HepG2 (cell line): Measurements from ENCODE around the gene SPEM2. TPM values are rescaled to one million over a fixed set of nuclear protein-coding genes. Genes with fewer than 3 reads are reported as not detected.

Source experiments
- ADNP ChIP-seq: sonication (generic); formaldehyde crosslinking; IDR thresholded peaks from 2 replicates; pipeline ENCODE4 v1.4.0; 2020; ENCODE audit warnings: missing genetic modification reagents
- GABPA ChIP-seq, 2 experiments: IDR thresholded peaks; 2 replicates each; pipeline ENCODE4 v1.6.1; 2011 to 2016; ENCODE audit warnings: low read depth in 2 of 2, low read length in 1 of 2, missing biosample characterization in 1 of 2, missing genetic modification characterization in 1 of 2
- HOXA7 ChIP-seq: sonication (generic); formaldehyde crosslinking; IDR thresholded peaks from 2 replicates; pipeline ENCODE4 v1.8.1; 2022; ENCODE audit warnings: mild to moderate bottlenecking, missing genetic modification reagents, moderate library complexity
- LBX2 ChIP-seq: sonication (generic); formaldehyde crosslinking; IDR thresholded peaks from 2 replicates; pipeline ENCODE4 v1.5.0; 2020; ENCODE audit warnings: missing genetic modification reagents, mild to moderate bottlenecking, borderline replicate concordance
- NAIF1 ChIP-seq: sonication (generic); formaldehyde crosslinking; IDR thresholded peaks from 2 replicates; pipeline ENCODE4 v1.5.0; 2020; ENCODE audit warnings: mild to moderate bottlenecking, missing genetic modification reagents, borderline replicate concordance
- NFIB ChIP-seq: sonication (generic); formaldehyde crosslinking; IDR thresholded peaks from 2 replicates; pipeline ENCODE4 v1.9.0; 2021; ENCODE audit warnings: missing genetic modification reagents, mild to moderate bottlenecking, borderline replicate concordance
- RBM39 ChIP-seq: fragments of 200-400 bp; formaldehyde crosslinking; IDR thresholded peaks from one replicate; pipeline ENCODE4 v1.6.1; 2018; ENCODE audit warnings: antibody characterized with exemption, mild to moderate bottlenecking, low read depth, low read length; ENCODE audit not compliant: poor library complexity, severe bottlenecking
- TP53 ChIP-seq: sonication (generic); formaldehyde crosslinking; conservative IDR thresholded peaks from 2 replicates; pipeline ENCODE4 v1.4.0; 2020; ENCODE audit warnings: missing genetic modification reagents
- ZEB1 ChIP-seq: IDR thresholded peaks from 2 replicates; pipeline ENCODE4 v1.6.1; 2012; ENCODE audit warnings: mild to moderate bottlenecking, low read depth, inconsistent platforms; ENCODE audit not compliant: insufficient replicate concordance
- ZFYVE20 ChIP-seq: sonication (generic); formaldehyde crosslinking; IDR thresholded peaks from 2 replicates; pipeline ENCODE4 v1.8.0; 2023; ENCODE audit warnings: low read depth, mild to moderate bottlenecking, moderate library complexity, missing genetic modification reagents, borderline replicate concordance
- ZNF20 ChIP-seq: sonication (generic); formaldehyde crosslinking; IDR thresholded peaks from 2 replicates; pipeline ENCODE4 v1.4.0; 2020; ENCODE audit warnings: mild to moderate bottlenecking, moderate library complexity, missing genetic modification reagents
- ZNF292 ChIP-seq: sonication (generic); formaldehyde crosslinking; IDR thresholded peaks from 2 replicates; pipeline ENCODE4 v1.8.1; 2022; ENCODE audit warnings: mild to moderate bottlenecking, low read depth, missing genetic modification reagents, borderline replicate concordance
- ZNF513 ChIP-seq: sonication (generic); formaldehyde crosslinking; conservative IDR thresholded peaks from 2 replicates; pipeline ENCODE4 v1.5.0; 2020; ENCODE audit warnings: missing genetic modification reagents
- ZNF816 ChIP-seq: sonication (generic); formaldehyde crosslinking; IDR thresholded peaks from 2 replicates; pipeline ENCODE4 v1.8.0; 2022; ENCODE audit warnings: missing genetic modification reagents, mild to moderate bottlenecking, borderline replicate concordance
- ZSCAN30 ChIP-seq: sonication (generic); formaldehyde crosslinking; IDR thresholded peaks from 2 replicates; pipeline ENCODE4 v1.5.0; 2020; ENCODE audit warnings: mild to moderate bottlenecking, missing genetic modification reagents
- polyA plus RNA-seq, 8 experiments: library from polyadenylated mRNA; depleted of rRNA in 3 of 8; stranded (reverse) in 7 of 8; unstranded in 1 of 8; fragments of >200 nt; fragmentation: Illumina TruSeq in 4 of 8; extraction: Trizol in 4 of 8; gene quantifications; 2 replicates each; pipeline versions ENCODE4 v1.2.1 to v1.2.3, GENCODE V29; 2011 to 2016; ENCODE audit warnings: low read depth in 4 of 8, missing spikeins in 1 of 8, mixed read lengths in 1 of 8; ENCODE audit not compliant: insufficient read depth in 1 of 8
- total RNA-seq, 5 experiments: library from RNA; depleted of rRNA; stranded (reverse); fragments of >200 nt; fragmentation: Illumina TruSeq; extraction: Trizol; gene quantifications; 2 replicates each; pipeline ENCODE4 v1.2.3, GENCODE V29; 2016; ENCODE audit warnings: low read depth in 1 of 5
- TF ChIP-seq, protein P1 (sequence below): sonication (generic); formaldehyde crosslinking; IDR thresholded peaks from 2 replicates; pipeline ENCODE4 v1.4.0; 2020; ENCODE audit warnings: missing genetic modification reagents, borderline replicate concordance
- TF ChIP-seq, protein P2 (sequence below): sonication (generic); formaldehyde crosslinking; IDR thresholded peaks from 2 replicates; pipeline ENCODE4 v1.9.0; 2022; ENCODE audit warnings: low read depth, missing genetic modification reagents
- TF ChIP-seq, protein P3 (sequence below): sonication (generic); formaldehyde crosslinking; IDR thresholded peaks from 2 replicates; pipeline ENCODE4 v1.5.1; 2020; ENCODE audit warnings: missing genetic modification reagents, mild to moderate bottlenecking, borderline replicate concordance

Gene SPEM2
- total and polyA plus RNA-seq, 2 of the 13 experiments (the other 11 are each of a cell fraction or from before 2014, with no cell fraction given), result not detected

- TF ChIP-seq ZFYVE20 (CRISPR knock-in tag) (no peak), ADNP (CRISPR knock-in tag) (no peak), RBM39 (peak; percentile 77), ZEB1 (no peak), ZNF513 (no peak), ZSCAN30 (no peak), ZNF20 (no peak), HOXA7 (CRISPR knock-in tag) (no peak), TP53 (CRISPR knock-in tag) (0 out of 2 replicates have a peak, but pooled peaks have one; percentile 16), NAIF1 (CRISPR knock-in tag) (0 out of 2 replicates have a peak, but pooled peaks have one; percentile 5), ZNF816 (CRISPR knock-in tag) (no peak), ZNF292 (CRISPR knock-in tag) (no peak), GABPA (IDR thresholded peaks at IDR 0.05; ENCODE audit: low read depth, low read length) (no peak), GABPA (CRISPR knock-in tag; IDR thresholded peaks at IDR 0.05; ENCODE audit: low read depth) (peak; percentile 42), NFIB (CRISPR knock-in tag) (no peak), LBX2 (CRISPR knock-in tag) (no peak)
- TF ChIP-seq, protein P1, sequence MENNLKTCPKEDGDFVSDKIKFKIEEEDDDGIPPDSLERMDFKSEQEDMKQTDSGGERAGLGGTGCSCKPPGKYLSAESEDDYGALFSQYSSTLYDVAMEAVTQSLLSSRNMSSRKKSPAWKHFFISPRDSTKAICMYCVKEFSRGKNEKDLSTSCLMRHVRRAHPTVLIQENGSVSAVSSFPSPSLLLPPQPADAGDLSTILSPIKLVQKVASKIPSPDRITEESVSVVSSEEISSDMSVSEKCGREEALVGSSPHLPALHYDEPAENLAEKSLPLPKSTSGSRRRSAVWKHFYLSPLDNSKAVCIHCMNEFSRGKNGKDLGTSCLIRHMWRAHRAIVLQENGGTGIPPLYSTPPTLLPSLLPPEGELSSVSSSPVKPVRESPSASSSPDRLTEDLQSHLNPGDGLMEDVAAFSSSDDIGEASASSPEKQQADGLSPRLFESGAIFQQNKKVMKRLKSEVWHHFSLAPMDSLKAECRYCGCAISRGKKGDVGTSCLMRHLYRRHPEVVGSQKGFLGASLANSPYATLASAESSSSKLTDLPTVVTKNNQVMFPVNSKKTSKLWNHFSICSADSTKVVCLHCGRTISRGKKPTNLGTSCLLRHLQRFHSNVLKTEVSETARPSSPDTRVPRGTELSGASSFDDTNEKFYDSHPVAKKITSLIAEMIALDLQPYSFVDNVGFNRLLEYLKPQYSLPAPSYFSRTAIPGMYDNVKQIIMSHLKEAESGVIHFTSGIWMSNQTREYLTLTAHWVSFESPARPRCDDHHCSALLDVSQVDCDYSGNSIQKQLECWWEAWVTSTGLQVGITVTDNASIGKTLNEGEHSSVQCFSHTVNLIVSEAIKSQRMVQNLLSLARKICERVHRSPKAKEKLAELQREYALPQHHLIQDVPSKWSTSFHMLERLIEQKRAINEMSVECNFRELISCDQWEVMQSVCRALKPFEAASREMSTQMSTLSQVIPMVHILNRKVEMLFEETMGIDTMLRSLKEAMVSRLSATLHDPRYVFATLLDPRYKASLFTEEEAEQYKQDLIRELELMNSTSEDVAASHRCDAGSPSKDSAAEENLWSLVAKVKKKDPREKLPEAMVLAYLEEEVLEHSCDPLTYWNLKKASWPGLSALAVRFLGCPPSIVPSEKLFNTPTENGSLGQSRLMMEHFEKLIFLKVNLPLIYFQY (CRISPR knock-in tag), result no peak
- TF ChIP-seq, protein P2, sequence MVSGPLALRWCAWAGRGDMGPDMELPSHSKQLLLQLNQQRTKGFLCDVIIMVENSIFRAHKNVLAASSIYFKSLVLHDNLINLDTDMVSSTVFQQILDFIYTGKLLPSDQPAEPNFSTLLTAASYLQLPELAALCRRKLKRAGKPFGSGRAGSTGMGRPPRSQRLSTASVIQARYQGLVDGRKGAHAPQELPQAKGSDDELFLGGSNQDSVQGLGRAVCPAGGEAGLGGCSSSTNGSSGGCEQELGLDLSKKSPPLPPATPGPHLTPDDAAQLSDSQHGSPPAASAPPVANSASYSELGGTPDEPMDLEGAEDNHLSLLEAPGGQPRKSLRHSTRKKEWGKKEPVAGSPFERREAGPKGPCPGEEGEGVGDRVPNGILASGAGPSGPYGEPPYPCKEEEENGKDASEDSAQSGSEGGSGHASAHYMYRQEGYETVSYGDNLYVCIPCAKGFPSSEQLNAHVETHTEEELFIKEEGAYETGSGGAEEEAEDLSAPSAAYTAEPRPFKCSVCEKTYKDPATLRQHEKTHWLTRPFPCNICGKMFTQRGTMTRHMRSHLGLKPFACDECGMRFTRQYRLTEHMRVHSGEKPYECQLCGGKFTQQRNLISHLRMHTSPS, result no peak
- TF ChIP-seq, protein P3, sequence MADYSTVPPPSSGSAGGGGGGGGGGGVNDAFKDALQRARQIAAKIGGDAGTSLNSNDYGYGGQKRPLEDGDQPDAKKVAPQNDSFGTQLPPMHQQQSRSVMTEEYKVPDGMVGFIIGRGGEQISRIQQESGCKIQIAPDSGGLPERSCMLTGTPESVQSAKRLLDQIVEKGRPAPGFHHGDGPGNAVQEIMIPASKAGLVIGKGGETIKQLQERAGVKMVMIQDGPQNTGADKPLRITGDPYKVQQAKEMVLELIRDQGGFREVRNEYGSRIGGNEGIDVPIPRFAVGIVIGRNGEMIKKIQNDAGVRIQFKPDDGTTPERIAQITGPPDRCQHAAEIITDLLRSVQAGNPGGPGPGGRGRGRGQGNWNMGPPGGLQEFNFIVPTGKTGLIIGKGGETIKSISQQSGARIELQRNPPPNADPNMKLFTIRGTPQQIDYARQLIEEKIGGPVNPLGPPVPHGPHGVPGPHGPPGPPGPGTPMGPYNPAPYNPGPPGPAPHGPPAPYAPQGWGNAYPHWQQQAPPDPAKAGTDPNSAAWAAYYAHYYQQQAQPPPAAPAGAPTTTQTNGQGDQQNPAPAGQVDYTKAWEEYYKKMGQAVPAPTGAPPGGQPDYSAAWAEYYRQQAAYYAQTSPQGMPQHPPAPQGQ, result no peak
Observed at GRCh38 chr17:7403977-7404736, 21.3 kb upstream of the SPEM2 start, which contains the start of gene TMEM256 (continued).
